PFSK-1 (cell line): Measurements from ENCODE around the gene IPPK.

Source experiments
- POLR2AphosphoS5 ChIP-seq: IDR thresholded peaks from 2 replicates; pipeline ENCODE4 v1.6.1; 2012; ENCODE audit warnings: low read depth, mild to moderate bottlenecking, control low read depth, low read length, moderate library complexity
- REST ChIP-seq, 2 experiments: IDR thresholded peaks; 2 replicates each; pipeline versions ENCODE4 v1.6.1 to v1.8.0; 2011 to 2012; ENCODE audit warnings: low read depth in 2 of 2, low read length in 2 of 2, control low read depth in 1 of 2, inconsistent platforms in 1 of 2, mild to moderate bottlenecking in 1 of 2, moderate library complexity in 1 of 2; ENCODE audit not compliant: insufficient read depth in 1 of 2

DNA sequence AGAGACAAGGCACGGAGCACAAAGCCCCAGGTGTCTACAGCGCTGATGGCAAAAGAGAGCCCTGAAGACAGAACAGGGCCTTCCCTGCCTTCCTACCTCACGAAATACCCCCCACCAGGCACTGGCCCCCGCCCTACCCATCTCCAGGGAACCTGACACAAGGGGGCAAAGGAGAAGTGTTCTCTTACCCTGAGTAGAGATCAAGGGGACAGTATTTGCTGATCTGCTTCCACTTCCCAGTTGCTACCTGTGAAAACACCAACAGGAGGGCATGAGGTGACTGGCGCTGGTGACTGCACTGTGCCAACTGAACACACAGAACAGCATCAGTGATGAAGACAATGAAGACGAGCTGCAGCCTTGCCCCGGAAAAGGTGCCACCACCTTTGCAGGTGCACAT, 27.4 kb downstream of the IPPK start:
- TF ChIP-seq POLR2AphosphoS5 (no peak), REST (IDR thresholded peaks at IDR 0.05; ENCODE audit: insufficient read depth in 1 of 2, low read depth in 2 of 2, low read length in 2 of 2) (no peak)
